Measurements from ENCODE around the gene GUCA2B.

GRCh38 chr1:42153624-42154023 lies 414 bp downstream of the GUCA2B start:
- TF ChIP-seq CTCF (IDR thresholded peaks at IDR 0.05; ENCODE audit: low read depth, low read length, missing input control) = no peak
- no peak for TF ChIP-seq YY1 (IDR thresholded peaks at IDR 0.05)
- no peak for TF ChIP-seq MAX (IDR thresholded peaks at IDR 0.05)
- TF ChIP-seq TAF1 (conservative IDR thresholded peaks at IDR 0.05) = no peak

Data from liver (tissue), 3 donors.